Calu3 (cell line): ENCODE data around the gene CDKN1A. TPM values are rescaled to one million over a fixed set of nuclear protein-coding genes. Genes with fewer than 3 reads are reported as not detected.

Source experiments
- BruUV-seq: library from RNA; stranded (reverse); fragments of 400-500 nt; replicated peaks from 2 replicates; lab custom pipeline; 2021; lab: Mats Ljungman, UMichigan
- CTCF ChIA-PET: fragments of 300-600 bp; sonication (Branson Sonifier 250); formaldehyde crosslinking; loops from one replicate; lab custom pipeline; 2022; ENCODE audit warnings: antibody characterized with exemption; lab: Charles Lee
- DNase-seq: peaks from one replicate; pipeline ENCODE4 v3.0.0; 2022
- H3K27ac Mint-ChIP-seq: one replicate; pipeline ENCODE4 v1.8.0; 2022; ENCODE audit warnings: mixed read lengths; ENCODE audit not compliant: unreplicated experiment
- H3K27me3 Mint-ChIP-seq: one replicate; pipeline ENCODE4 v1.8.0; 2022; ENCODE audit warnings: mixed read lengths; ENCODE audit not compliant: unreplicated experiment
- H3K36me3 Mint-ChIP-seq: one replicate; pipeline ENCODE4 v1.8.0; 2022; ENCODE audit warnings: mild to moderate bottlenecking, moderate library complexity, mixed read lengths; ENCODE audit not compliant: insufficient read depth, unreplicated experiment
- H3K4me1 Mint-ChIP-seq: one replicate; pipeline ENCODE4 v1.8.0; 2022; ENCODE audit warnings: mild to moderate bottlenecking, low read depth, mixed read lengths; ENCODE audit not compliant: unreplicated experiment
- H3K4me3 Mint-ChIP-seq: one replicate; pipeline ENCODE4 v1.8.0; 2022; ENCODE audit warnings: mild to moderate bottlenecking, low read depth, moderate library complexity, mixed read lengths; ENCODE audit not compliant: unreplicated experiment
- H3K9me3 Mint-ChIP-seq: one replicate; pipeline ENCODE4 v1.8.0; 2022; ENCODE audit warnings: low read depth, mixed read lengths; ENCODE audit not compliant: unreplicated experiment
- CTCF ChIP-seq: fragments of 200-600 bp; IDR thresholded peaks from one replicate; pipeline ENCODE4 v1.8.0; 2022; ENCODE audit warnings: antibody characterized with exemption; ENCODE audit not compliant: unreplicated experiment
- intact Hi-C: fragments of 100-400 bp; cut with micrococcal nuclease; formaldehyde crosslinking; loops from one replicate; pipeline ENCODE4 v1.10.0; 2022; ENCODE audit not compliant: unreplicated experiment
- total RNA-seq: library from RNA; stranded (reverse); gene quantifications from 2 replicates; pipeline ENCODE4 v1.2.3, GENCODE V29; 2022

CDKN1A gene
- total RNA-seq, 1 experiment from 2014 or later = 33.7 TPM

DNA sequence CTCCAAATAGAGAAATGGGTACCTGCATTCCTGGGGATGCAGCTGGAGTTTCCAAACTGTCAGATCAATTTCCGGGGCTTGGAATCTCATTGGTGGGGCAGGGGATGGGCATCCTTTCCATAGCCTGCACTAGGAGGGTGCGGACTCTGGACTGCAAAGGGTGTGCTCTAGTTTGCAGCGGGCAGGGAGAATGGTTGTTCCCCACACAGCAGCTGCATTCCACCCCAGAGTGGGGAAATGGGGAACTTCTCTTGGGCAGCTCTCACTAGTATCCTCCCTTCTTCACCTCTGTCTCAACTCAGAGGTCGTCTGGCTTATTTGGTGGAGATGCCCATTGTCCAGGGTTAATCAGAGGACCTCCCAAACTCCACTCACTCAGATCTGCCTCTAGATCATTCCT lies 34.5 kb upstream of the CDKN1A start:
- H3K9me3 Mint-ChIP-seq = no peaks in the 10 kb centered on the region
- H3K27ac Mint-ChIP-seq = no peak overlapping the region
- H3K4me3 Mint-ChIP-seq = no peak overlapping the region
- no peaks in the 10 kb centered on the region for H3K36me3 Mint-ChIP-seq
- CTCF ChIA-PET = interaction anchor here (0.6 kb wide), 1 partner anchor 500 kb away, joined by 4 read pairs; no protein-coding TSS in a partner anchor
- no peak for DNase-seq
- intact Hi-C loops = no loop called here
- TF ChIP-seq CTCF = no peak
- H3K4me1 Mint-ChIP-seq = no peaks in the 10 kb centered on the region
- no peaks in the 10 kb centered on the region for H3K27me3 Mint-ChIP-seq
- no TSS peak for BruUV-seq

DNA sequence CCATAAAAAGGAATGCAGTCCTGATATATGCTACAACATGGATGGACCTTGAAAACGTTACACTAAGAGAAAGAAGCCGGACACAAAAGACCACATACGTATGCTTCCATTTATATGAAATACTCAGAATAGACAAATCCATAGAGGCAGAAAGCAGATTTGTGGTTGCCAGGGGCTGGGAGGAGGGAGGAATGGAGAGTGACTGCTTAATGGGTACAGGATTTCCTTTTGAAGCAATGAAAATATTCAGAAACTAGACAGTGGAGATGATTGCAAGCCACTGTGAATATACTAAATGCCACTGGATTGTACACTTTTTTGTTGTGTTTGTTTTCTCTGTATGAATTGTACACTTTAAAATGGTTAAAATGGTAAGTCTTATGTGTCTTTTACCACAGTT lies 29.4 kb upstream of the CDKN1A start:
- H3K4me1 Mint-ChIP-seq = peaks cover 10% of the 10 kb centered on the region
- CTCF ChIA-PET = no interaction called here
- H3K27ac Mint-ChIP-seq = no peak overlapping the region
- H3K4me3 Mint-ChIP-seq = no peak overlapping the region
- no peaks in the 10 kb centered on the region for H3K36me3 Mint-ChIP-seq
- DNase-seq = no peak
- no peak for TF ChIP-seq CTCF
- no peaks in the 10 kb centered on the region for H3K9me3 Mint-ChIP-seq
- BruUV-seq = no TSS peak
- intact Hi-C loops = no loop called here
- no peaks in the 10 kb centered on the region for H3K27me3 Mint-ChIP-seq

DNA sequence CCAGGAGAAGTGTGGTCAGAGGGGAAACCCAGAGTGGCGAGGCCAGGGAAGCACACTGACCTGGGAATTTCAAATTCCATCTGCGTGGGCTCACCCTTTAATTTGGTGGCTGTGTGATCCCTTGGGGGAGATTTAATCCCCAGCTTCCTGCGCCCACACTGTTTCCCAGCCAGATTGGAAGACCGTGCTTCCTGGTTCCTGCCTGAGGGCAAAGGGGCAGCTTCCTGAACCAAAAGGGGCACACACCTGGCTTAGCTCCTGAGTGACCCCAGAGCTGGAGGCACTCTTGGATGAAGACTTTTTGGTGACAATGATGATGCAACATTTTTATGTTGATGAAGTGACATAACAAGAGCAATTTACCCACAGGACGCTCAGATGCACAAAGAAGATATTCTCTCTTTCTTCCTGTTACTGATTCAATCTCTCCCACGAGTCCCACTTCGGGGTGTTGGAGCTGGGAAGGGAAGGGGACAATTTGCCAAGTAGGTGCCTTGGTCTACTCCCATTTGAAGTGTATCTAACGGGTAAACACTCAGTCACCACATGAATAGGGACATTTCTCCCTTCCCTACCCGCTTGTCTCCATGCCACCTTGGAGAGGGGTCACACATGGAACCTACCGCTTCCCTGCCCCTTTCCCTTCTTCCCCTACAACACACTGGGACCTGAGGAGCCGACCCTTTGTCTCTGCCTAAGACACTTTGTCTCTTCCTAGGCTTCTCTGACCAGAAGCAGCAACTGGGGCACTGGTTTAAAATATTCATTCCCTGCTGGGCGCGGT lies 28.6 kb upstream of the CDKN1A start:
- no peaks in the 10 kb centered on the region for H3K27me3 Mint-ChIP-seq
- intact Hi-C loops = no loop called here
- BruUV-seq = no TSS peak
- CTCF ChIA-PET = no interaction called here
- no peak overlapping the region for H3K4me3 Mint-ChIP-seq
- no peak overlapping the region for H3K27ac Mint-ChIP-seq
- H3K4me1 Mint-ChIP-seq = peaks cover 10% of the 10 kb centered on the region
- no peak for DNase-seq
- TF ChIP-seq CTCF = no peak
- no peaks in the 10 kb centered on the region for H3K36me3 Mint-ChIP-seq
- no peaks in the 10 kb centered on the region for H3K9me3 Mint-ChIP-seq

GRCh38 chr6:36650848-36651478 lies 27.6 kb upstream of the CDKN1A start:
- no peak overlapping the region for H3K27ac Mint-ChIP-seq
- no peaks in the 10 kb centered on the region for H3K36me3 Mint-ChIP-seq
- no peak overlapping the region for H3K4me3 Mint-ChIP-seq
- intact Hi-C loops = no loop called here
- DNase-seq = no peak
- TF ChIP-seq CTCF = no peak
- H3K4me1 Mint-ChIP-seq = peaks cover 10% of the 10 kb centered on the region
- H3K9me3 Mint-ChIP-seq = no peaks in the 10 kb centered on the region
- no peaks in the 10 kb centered on the region for H3K27me3 Mint-ChIP-seq
- CTCF ChIA-PET = interaction anchor here (0.6 kb wide), 1 partner anchor 244 kb away, joined by 5 read pairs; no protein-coding TSS in a partner anchor
- no TSS peak for BruUV-seq
